BJ (cell line): ENCODE measurements around the gene SKIC8. TPM values are rescaled to one million over a fixed set of nuclear protein-coding genes. Genes with fewer than 3 reads are reported as not detected.

Experiments used
- CTCF ChIA-PET: fragments of 350-600 bp; formaldehyde crosslinking; extraction: SDS; loops from one replicate; lab custom pipeline; 2021; ENCODE audit warnings: antibody characterized with exemption, inconsistent platforms; lab: Yijun Ruan, JAX
- POLR2A ChIA-PET: fragments of 300-600 bp; sonication (Branson Sonifier 250); formaldehyde crosslinking; extraction: SDS; loops from one replicate; lab custom pipeline; 2021; ENCODE audit warnings: antibody characterized with exemption; lab: Charles Lee
- DNase-seq: peaks from one replicate; pipeline ENCODE4 v3.0.0-alpha.2; 2011; ENCODE audit warnings: low read depth
- H3K27me3 ChIP-seq: 2 replicates; pipeline ENCODE4 v1.6.0; 2011; ENCODE audit warnings: low read length; ENCODE audit not compliant: control insufficient read depth, insufficient read depth
- H3K36me3 ChIP-seq: 2 replicates; pipeline ENCODE4 v1.5.1; 2011; ENCODE audit warnings: low read length; ENCODE audit not compliant: control insufficient read depth, insufficient read depth
- H3K4me3 ChIP-seq: 2 replicates; pipeline ENCODE4 v1.5.1; 2011; ENCODE audit warnings: low read depth, mild to moderate bottlenecking, control low read depth, low read length
- polyA plus RNA-seq: library from polyadenylated mRNA; depleted of rRNA; stranded (reverse); fragments of >200 nt; gene quantifications from 2 replicates; pipeline ENCODE4 v1.2.3, GENCODE V29; 2011
- TF ChIP-seq, protein P1 (sequence below): IDR thresholded peaks from 2 replicates; pipeline ENCODE4 v1.5.1; 2011; ENCODE audit warnings: low read depth, mild to moderate bottlenecking, control low read depth, inconsistent platforms, low read length, moderate library complexity; ENCODE audit not compliant: insufficient read depth

The SKIC8 gene
- polyA plus RNA-seq, 1 experiment: 72.8 TPM

DNA sequence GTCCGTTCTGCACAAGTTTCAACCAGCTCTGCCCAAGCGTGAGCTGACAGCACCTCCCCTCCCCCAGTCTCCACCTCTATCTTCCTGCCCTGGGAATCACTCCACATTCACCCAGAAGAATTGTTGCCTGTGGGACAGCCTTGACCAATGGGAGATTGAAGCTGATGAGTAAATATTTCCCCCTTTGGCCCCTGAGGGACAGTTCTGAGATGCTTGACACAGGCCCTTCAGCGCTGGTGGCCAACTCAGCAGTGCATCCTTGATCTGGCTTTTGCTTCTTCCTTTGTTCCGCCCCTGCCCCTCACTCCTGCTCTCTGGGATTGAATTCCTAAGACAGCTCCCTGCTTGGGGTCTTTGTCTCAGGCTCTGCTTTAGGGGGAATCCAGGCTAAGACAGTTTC, 13.1 kb upstream of the SKIC8 start:
- H3K27me3 ChIP-seq: peaks cover 3% of the 10 kb centered on the region; the same call in 1 of the 2 replicates
- TF ChIP-seq, protein P1, sequence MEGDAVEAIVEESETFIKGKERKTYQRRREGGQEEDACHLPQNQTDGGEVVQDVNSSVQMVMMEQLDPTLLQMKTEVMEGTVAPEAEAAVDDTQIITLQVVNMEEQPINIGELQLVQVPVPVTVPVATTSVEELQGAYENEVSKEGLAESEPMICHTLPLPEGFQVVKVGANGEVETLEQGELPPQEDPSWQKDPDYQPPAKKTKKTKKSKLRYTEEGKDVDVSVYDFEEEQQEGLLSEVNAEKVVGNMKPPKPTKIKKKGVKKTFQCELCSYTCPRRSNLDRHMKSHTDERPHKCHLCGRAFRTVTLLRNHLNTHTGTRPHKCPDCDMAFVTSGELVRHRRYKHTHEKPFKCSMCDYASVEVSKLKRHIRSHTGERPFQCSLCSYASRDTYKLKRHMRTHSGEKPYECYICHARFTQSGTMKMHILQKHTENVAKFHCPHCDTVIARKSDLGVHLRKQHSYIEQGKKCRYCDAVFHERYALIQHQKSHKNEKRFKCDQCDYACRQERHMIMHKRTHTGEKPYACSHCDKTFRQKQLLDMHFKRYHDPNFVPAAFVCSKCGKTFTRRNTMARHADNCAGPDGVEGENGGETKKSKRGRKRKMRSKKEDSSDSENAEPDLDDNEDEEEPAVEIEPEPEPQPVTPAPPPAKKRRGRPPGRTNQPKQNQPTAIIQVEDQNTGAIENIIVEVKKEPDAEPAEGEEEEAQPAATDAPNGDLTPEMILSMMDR: no peak
- H3K4me3 ChIP-seq: no peak overlapping the region
- ChIA-PET POLR2A (no interaction called here), CTCF (interaction anchor here (0.6 to 27.7 kb wide), 5 partner anchors 8 to 139 kb away, joined by 3 to 578 read pairs (median 4); no protein-coding TSS in a partner anchor)
- no peak for DNase-seq
- H3K36me3 ChIP-seq: no peaks in the 10 kb centered on the region

GRCh38 chr15:78311292-78311691, 11.9 kb upstream of the SKIC8 start:
- ChIA-PET CTCF (interaction anchor here (0.9 to 27.7 kb wide), 4 partner anchors 14 to 102 kb away, joined by 3 to 578 read pairs (median 30); no protein-coding TSS in a partner anchor), POLR2A (no interaction called here)
- H3K4me3 ChIP-seq: no peak overlapping the region
- no peaks in the 10 kb centered on the region for H3K36me3 ChIP-seq
- H3K27me3 ChIP-seq: peaks cover 3% of the 10 kb centered on the region; the same call in 1 of the 2 replicates
- TF ChIP-seq, protein P1: no peak
- DNase-seq: no peak

- CTCF ChIA-PET: interaction anchor here (0.6 to 27.7 kb wide), 26 partner anchors 9 to 442 kb away, joined by 3 to 578 read pairs (median 4); partner anchors contain the start of genes IREB2 and SKIC8
- DNase-seq: no peak
- H3K27me3 ChIP-seq: peaks cover 3% of the 10 kb centered on the region; the same call in 1 of the 2 replicates
- H3K36me3 ChIP-seq: no peaks in the 10 kb centered on the region
- H3K4me3 ChIP-seq: no peak overlapping the region
- POLR2A ChIA-PET: no interaction called here
- TF ChIP-seq, protein P1: peak; percentile 97
Observed at GRCh38 chr15:78308422-78309032, 9.1 kb upstream of the SKIC8 start.

GRCh38 chr15:78307976-78308375, 8.6 kb upstream of the SKIC8 start:
- Histone ChIP-seq H3K36me3 (no peaks in the 10 kb centered on the region), H3K4me3 (no peak overlapping the region), H3K27me3 (no peaks in the 10 kb centered on the region)
- CTCF ChIA-PET: interaction anchor here (0.7 to 27.7 kb wide), 16 partner anchors 8 to 443 kb away, joined by 3 to 578 read pairs (median 4); partner anchors contain the start of genes IREB2 and SKIC8
- POLR2A ChIA-PET: no interaction called here
- TF ChIP-seq, protein P1: no peak
- no peak for DNase-seq

GRCh38 chr15:78306176-78306774, 6.9 kb upstream of the SKIC8 start:
- no peaks in the 10 kb centered on the region for H3K36me3 ChIP-seq
- CTCF ChIA-PET: interaction anchor here (1.1 to 27.7 kb wide), 6 partner anchors 90 to 403 kb away, joined by 3 to 578 read pairs (median 16); partner anchors contain the start of gene IREB2
- TF ChIP-seq, protein P1: no peak
- no peak overlapping the region for H3K4me3 ChIP-seq
- DNase-seq: no peak
- H3K27me3 ChIP-seq: no peaks in the 10 kb centered on the region
- POLR2A ChIA-PET: no interaction called here
